SK-N-SH (cell line): ENCODE results near the gene TSGA10. TPM values are rescaled to one million over a fixed set of nuclear protein-coding genes. Genes with fewer than 3 reads are reported as not detected.

Experiments
- CTCF ChIA-PET: fragments of 300-600, 350-600 bp; formaldehyde crosslinking; extraction: SDS; loops from one replicate; lab custom pipeline; 2021; lab: Yijun Ruan, JAX
- POLR2A ChIA-PET: fragments of 350-600 bp; sonication (Branson Sonifier 250); formaldehyde crosslinking; extraction: SDS; loops from one replicate; lab custom pipeline; 2020; ENCODE audit warnings: antibody characterized with exemption, inconsistent platforms; lab: Yijun Ruan, JAX
- DNase-seq: peaks from one replicate; pipeline ENCODE4 v3.0.0; 2012
- H2AFZ ChIP-seq: fragments of 200-600 bp; sonication (generic); 2 replicates; pipeline ENCODE4 v1.8.1; 2016; ENCODE audit warnings: antibody characterized with exemption, mild to moderate bottlenecking, low read depth
- H3F3A ChIP-seq: fragments of 200-600 bp; sonication (generic); replicated peaks from 2 replicates; pipeline ENCODE3; 2016; ENCODE audit warnings: antibody characterized with exemption, mild to moderate bottlenecking; ENCODE audit not compliant: insufficient read depth
- H3K27ac ChIP-seq, 2 experiments: fragments of 200-500 bp in 1 of 2; fragments of 200-600 bp in 1 of 2; sonication (Bioruptor generic) in 1 of 2; sonication (generic), shearing (Covaris generic) in 1 of 2; 2 replicates each; pipeline versions ENCODE4 v1.5.1 to v1.6.1; 2014 to 2016; ENCODE audit warnings: low read depth in 2 of 2, inconsistent platforms in 1 of 2, low read length in 1 of 2, mild to moderate bottlenecking in 1 of 2, mixed read lengths in 1 of 2
- H3K27me3 ChIP-seq: fragments of 200-600 bp; sonication (generic), shearing (Covaris generic); 2 replicates; pipeline ENCODE4 v1.6.1; 2016; ENCODE audit warnings: mixed run types; ENCODE audit not compliant: insufficient read depth
- H3K36me3 ChIP-seq, 2 experiments: fragments of 200-500 bp in 1 of 2; fragments of 200-600 bp in 1 of 2; sonication (Bioruptor generic) in 1 of 2; sonication (generic) in 1 of 2; replicated peaks in 1 of 2; 2 replicates each; pipeline versions ENCODE3 to v1.5.1; 2014 to 2016; ENCODE audit warnings: low read length in 1 of 2, mild to moderate bottlenecking in 1 of 2; ENCODE audit not compliant: insufficient read depth in 2 of 2, control insufficient read depth in 1 of 2
- H3K4me1 ChIP-seq, 2 experiments: fragments of 200-500 bp in 1 of 2; fragments of 200-600 bp in 1 of 2; sonication (Bioruptor generic) in 1 of 2; sonication (generic), shearing (Covaris generic) in 1 of 2; 2 replicates each; pipeline versions ENCODE4 v1.5.1 to v1.6.1; 2014 to 2016; ENCODE audit warnings: low read depth in 1 of 2, low read length in 1 of 2, mixed run types in 1 of 2; ENCODE audit not compliant: insufficient read depth in 2 of 2, control insufficient read depth in 1 of 2
- H3K4me2 ChIP-seq: fragments of 200-600 bp; sonication (generic), shearing (Covaris generic); 2 replicates; pipeline ENCODE4 v1.6.1; 2017; ENCODE audit warnings: mixed run types
- H3K4me3 ChIP-seq, 2 experiments: fragments of 200-500 bp in 1 of 2; fragments of 200-600 bp in 1 of 2; sonication (Bioruptor generic) in 1 of 2; sonication (generic), shearing (Covaris generic) in 1 of 2; 2 replicates each; pipeline versions ENCODE4 v1.5.1 to v1.8.1; 2014 to 2016; ENCODE audit warnings: low read depth in 2 of 2, inconsistent platforms in 1 of 2, low read length in 1 of 2, mild to moderate bottlenecking in 1 of 2, mixed read lengths in 1 of 2, moderate library complexity in 1 of 2
- H3K79me2 ChIP-seq: fragments of 200-600 bp; sonication (generic); 2 replicates; pipeline ENCODE4 v1.8.1; 2017; ENCODE audit warnings: mild to moderate bottlenecking; ENCODE audit not compliant: insufficient read depth
- H3K9ac ChIP-seq: fragments of 200-600 bp; sonication (generic); 2 replicates; pipeline ENCODE4 v1.6.1; 2017; ENCODE audit warnings: mixed run types
- H3K9me2 ChIP-seq: fragments of 200-600 bp; sonication (generic); 2 replicates; pipeline ENCODE4 v1.6.1; 2017; ENCODE audit warnings: mixed run types
- H3K9me3 ChIP-seq: fragments of 200-600 bp; sonication (generic); 2 replicates; pipeline ENCODE4 v1.6.1; 2017; ENCODE audit warnings: mixed run types, mild to moderate bottlenecking, moderate library complexity
- H4K20me1 ChIP-seq: fragments of 200-600 bp; sonication (generic); 2 replicates; pipeline ENCODE4 v1.6.1; 2017; ENCODE audit warnings: mild to moderate bottlenecking, mixed run types; ENCODE audit not compliant: insufficient read depth
- ELF1 ChIP-seq: IDR thresholded peaks from 2 replicates; pipeline ENCODE4 v1.4.0; 2012
- EP300 ChIP-seq, 2 experiments: IDR thresholded peaks; 2 replicates each; pipeline versions ENCODE4 v1.4.0 to v1.6.1; 2012; ENCODE audit warnings: borderline replicate concordance in 1 of 2, low read depth in 1 of 2, low read length in 1 of 2
- EZH2phosphoT487 ChIP-seq: fragments of 200-600 bp; sonication (generic); IDR thresholded peaks from 2 replicates; pipeline ENCODE4 v1.6.1; 2017; ENCODE audit warnings: low read depth, mixed run types, mild to moderate bottlenecking, antibody characterized with exemption, moderate library complexity, borderline replicate concordance
- FOSL2 ChIP-seq: IDR thresholded peaks from 2 replicates; pipeline ENCODE4 v1.4.0; 2012; ENCODE audit warnings: low read depth, mild to moderate bottlenecking, moderate library complexity, borderline replicate concordance
- FOXJ3 ChIP-seq: sonication (generic); formaldehyde crosslinking; IDR thresholded peaks from 2 replicates; pipeline ENCODE4 v1.5.1; 2020; ENCODE audit warnings: mild to moderate bottlenecking, missing genetic modification reagents
- FOXM1 ChIP-seq: IDR thresholded peaks from 2 replicates; pipeline ENCODE4 v1.4.0; 2012; ENCODE audit warnings: low read depth, mild to moderate bottlenecking
- GATA2 ChIP-seq: sonication (generic); formaldehyde crosslinking; IDR thresholded peaks from 2 replicates; pipeline ENCODE4 v1.5.0; 2020; ENCODE audit warnings: mild to moderate bottlenecking, missing genetic modification reagents
- MEF2A ChIP-seq: IDR thresholded peaks from 2 replicates; pipeline ENCODE4 v1.4.0; 2012; ENCODE audit warnings: low read depth, borderline replicate concordance
- NFIC ChIP-seq: IDR thresholded peaks from 2 replicates; pipeline ENCODE4 v1.4.0; 2012; ENCODE audit warnings: borderline replicate concordance
- NRF1 ChIP-seq: IDR thresholded peaks from 2 replicates; pipeline ENCODE4 v1.6.1; 2012; ENCODE audit warnings: low read depth, mild to moderate bottlenecking, low read length
- PBX3 ChIP-seq: IDR thresholded peaks from 2 replicates; pipeline ENCODE4; 2012
- POLR2AphosphoS5 ChIP-seq: IDR thresholded peaks from 2 replicates; pipeline ENCODE4 v1.6.1; 2012; ENCODE audit warnings: low read depth, low read length
- RCOR1 ChIP-seq: fragments of 150-350 bp; IDR thresholded peaks from 2 replicates; pipeline ENCODE4 v1.6.1; 2017; ENCODE audit warnings: antibody characterized with exemption, low read length
- REST ChIP-seq: IDR thresholded peaks from 2 replicates; pipeline ENCODE4 v1.6.1; 2012; ENCODE audit warnings: mild to moderate bottlenecking, low read depth, low read length, moderate library complexity
- RFX5 ChIP-seq: IDR thresholded peaks from 2 replicates; pipeline ENCODE4 v1.6.1; 2012; ENCODE audit warnings: mild to moderate bottlenecking, improper control_type of control experiment, low read length
- SIN3A ChIP-seq: IDR thresholded peaks from 2 replicates; pipeline ENCODE4 v1.6.1; 2012; ENCODE audit warnings: low read depth, mild to moderate bottlenecking, low read length, moderate library complexity, borderline replicate concordance
- TCF12 ChIP-seq: IDR thresholded peaks from 2 replicates; pipeline ENCODE4 v1.4.0; 2012
- YY1 ChIP-seq: IDR thresholded peaks from 2 replicates; pipeline ENCODE4 v1.4.0; 2012; ENCODE audit warnings: low read depth, mild to moderate bottlenecking
- WGBS: methylation state at CpG from one replicate; pipeline ENCODE4 v1.1.6; 2017; ENCODE audit warnings: low lambda C conversion rate; 5-methylcytosine and 5-hydroxymethylcytosine counted together
- polyA plus RNA-seq, 3 experiments: library from polyadenylated mRNA; depleted of rRNA; stranded (reverse); fragments of >200 nt; gene quantifications; 2 replicates each; pipeline ENCODE4 v1.2.3, GENCODE V29; 2012
- TF ChIP-seq, protein P1 (sequence below): fragments of 200-600 bp; sonication (generic); IDR thresholded peaks from 2 replicates; pipeline ENCODE4 v1.6.1; 2017; ENCODE audit warnings: antibody characterized with exemption, mild to moderate bottlenecking, moderate library complexity
- TF ChIP-seq, protein P2 (sequence below): IDR thresholded peaks from 2 replicates; pipeline ENCODE4 v1.4.0; 2012; ENCODE audit warnings: low read depth, borderline replicate concordance

Gene TSGA10
- polyA plus RNA-seq, 1 of the 3 experiments (the other 2 are of a cell fraction) = 1.8 TPM

DNA sequence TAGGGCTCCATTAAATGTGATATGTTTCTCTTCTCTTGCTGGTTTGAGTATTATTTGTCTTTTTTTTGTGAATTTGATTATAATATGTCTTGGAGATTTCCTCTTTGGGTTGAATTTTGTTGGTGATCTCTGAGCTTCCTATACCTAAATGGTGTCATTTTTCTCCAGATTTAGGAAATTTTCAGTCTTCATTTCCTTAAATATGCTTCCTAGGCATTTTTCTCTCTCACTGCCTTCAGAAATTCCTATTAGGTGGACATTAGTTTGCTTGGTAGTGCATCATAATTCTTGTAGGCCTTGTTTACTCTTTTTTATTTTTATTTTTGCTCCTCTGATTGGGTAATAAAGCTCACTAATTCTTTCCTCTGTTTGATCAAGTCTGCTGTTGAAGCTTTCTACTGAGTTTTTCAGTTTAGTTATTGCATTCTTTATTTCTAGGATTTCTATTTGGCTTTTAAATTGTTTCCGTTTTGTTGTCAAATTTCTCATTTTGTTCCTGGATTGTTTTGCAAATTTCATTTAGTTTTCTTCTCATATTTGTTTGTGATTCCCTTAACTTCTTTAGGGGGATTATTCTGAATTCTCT lies 182.1 kb downstream of the TSGA10 start:
- CTCF ChIA-PET = no interaction called here
- 25% methylated on average over 1 of the region's 1 CpG for WGBS

More for the DNA sequence above, 182.1 kb downstream of the TSGA10 start:
- H3K79me2 ChIP-seq = no peaks in the 10 kb centered on the region
- H3K27me3 ChIP-seq = no peaks in the 10 kb centered on the region
- H3K4me1 ChIP-seq = no peaks in the 10 kb centered on the region
- H3K9me2 ChIP-seq = no peaks in the 10 kb centered on the region
- H3K4me3 ChIP-seq = no peak overlapping the region
- no peak overlapping the region for H3K9ac ChIP-seq
- H2AFZ ChIP-seq = no peak overlapping the region
- H3K27ac ChIP-seq = no peak overlapping the region
- H4K20me1 ChIP-seq = no peaks in the 10 kb centered on the region
- no peak for TF ChIP-seq RFX5
- no peak for TF ChIP-seq MEF2A
- TF ChIP-seq, protein P1, sequence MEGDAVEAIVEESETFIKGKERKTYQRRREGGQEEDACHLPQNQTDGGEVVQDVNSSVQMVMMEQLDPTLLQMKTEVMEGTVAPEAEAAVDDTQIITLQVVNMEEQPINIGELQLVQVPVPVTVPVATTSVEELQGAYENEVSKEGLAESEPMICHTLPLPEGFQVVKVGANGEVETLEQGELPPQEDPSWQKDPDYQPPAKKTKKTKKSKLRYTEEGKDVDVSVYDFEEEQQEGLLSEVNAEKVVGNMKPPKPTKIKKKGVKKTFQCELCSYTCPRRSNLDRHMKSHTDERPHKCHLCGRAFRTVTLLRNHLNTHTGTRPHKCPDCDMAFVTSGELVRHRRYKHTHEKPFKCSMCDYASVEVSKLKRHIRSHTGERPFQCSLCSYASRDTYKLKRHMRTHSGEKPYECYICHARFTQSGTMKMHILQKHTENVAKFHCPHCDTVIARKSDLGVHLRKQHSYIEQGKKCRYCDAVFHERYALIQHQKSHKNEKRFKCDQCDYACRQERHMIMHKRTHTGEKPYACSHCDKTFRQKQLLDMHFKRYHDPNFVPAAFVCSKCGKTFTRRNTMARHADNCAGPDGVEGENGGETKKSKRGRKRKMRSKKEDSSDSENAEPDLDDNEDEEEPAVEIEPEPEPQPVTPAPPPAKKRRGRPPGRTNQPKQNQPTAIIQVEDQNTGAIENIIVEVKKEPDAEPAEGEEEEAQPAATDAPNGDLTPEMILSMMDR = no peak
- TF ChIP-seq PBX3 = no peak
- no peak for TF ChIP-seq GATA2 (CRISPR knock-in tag)
- no peak for TF ChIP-seq ELF1
- TF ChIP-seq, protein P2, sequence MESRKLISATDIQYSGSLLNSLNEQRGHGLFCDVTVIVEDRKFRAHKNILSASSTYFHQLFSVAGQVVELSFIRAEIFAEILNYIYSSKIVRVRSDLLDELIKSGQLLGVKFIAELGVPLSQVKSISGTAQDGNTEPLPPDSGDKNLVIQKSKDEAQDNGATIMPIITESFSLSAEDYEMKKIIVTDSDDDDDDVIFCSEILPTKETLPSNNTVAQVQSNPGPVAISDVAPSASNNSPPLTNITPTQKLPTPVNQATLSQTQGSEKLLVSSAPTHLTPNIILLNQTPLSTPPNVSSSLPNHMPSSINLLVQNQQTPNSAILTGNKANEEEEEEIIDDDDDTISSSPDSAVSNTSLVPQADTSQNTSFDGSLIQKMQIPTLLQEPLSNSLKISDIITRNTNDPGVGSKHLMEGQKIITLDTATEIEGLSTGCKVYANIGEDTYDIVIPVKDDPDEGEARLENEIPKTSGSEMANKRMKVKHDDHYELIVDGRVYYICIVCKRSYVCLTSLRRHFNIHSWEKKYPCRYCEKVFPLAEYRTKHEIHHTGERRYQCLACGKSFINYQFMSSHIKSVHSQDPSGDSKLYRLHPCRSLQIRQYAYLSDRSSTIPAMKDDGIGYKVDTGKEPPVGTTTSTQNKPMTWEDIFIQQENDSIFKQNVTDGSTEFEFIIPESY = no peak
- TF ChIP-seq FOSL2 = no peak
- no peak for TF ChIP-seq FOXM1
- TF ChIP-seq RCOR1 = no peak
- TF ChIP-seq NFIC = no peak
- no peak for TF ChIP-seq EZH2phosphoT487
- TF ChIP-seq FOXJ3 (CRISPR knock-in tag) = no peak
- no peak for TF ChIP-seq SIN3A
- no peak for TF ChIP-seq REST
- no peak for TF ChIP-seq TCF12
- no peak for TF ChIP-seq POLR2AphosphoS5
- no peak for TF ChIP-seq NRF1
- TF ChIP-seq YY1 = no peak
- no peak for TF ChIP-seq EP300 (IDR thresholded peaks at IDR 0.05; ENCODE audit: borderline replicate concordance in 1 of 2, low read depth in 1 of 2, low read length in 1 of 2)
- H3K36me3 ChIP-seq = no peaks in the 10 kb centered on the region
- H3F3A ChIP-seq = no peaks in the 10 kb centered on the region
- no peak for DNase-seq
- no peak overlapping the region for H3K4me2 ChIP-seq
- POLR2A ChIA-PET = no interaction called here
- H3K9me3 ChIP-seq = no peaks in the 10 kb centered on the region; the same call in 1 of the 2 replicates
